Measurements from ENCODE around the gene PHF19. TPM values are rescaled to one million over a fixed set of nuclear protein-coding genes. Genes with fewer than 3 reads are reported as not detected.

The PHF19 gene
- total RNA-seq, 4 donors from 2014 or later: 7.2 to 76.7 (median 20.6) TPM

DNA sequence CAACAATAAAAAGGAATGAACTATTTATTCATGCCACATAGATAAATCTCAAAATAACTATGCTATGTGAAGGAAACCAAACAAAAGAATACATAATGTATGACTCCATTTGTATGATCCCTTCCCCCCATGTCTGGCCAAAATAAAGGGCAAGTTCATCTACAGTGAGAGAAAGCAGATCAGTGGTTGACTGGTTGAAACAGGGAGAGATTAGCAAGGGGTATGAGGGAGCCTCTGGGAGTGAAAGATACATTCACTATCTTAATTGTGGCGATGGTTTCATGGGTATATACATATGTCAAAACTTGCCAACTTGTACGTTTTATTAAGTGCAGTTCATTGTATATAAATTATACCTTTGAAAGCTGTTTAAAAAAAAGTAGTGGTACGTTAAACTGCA is 39.1 kb downstream of the PHF19 start:
- no peak for DNase-seq
- H3K27me3 ChIP-seq: no peaks in the 10 kb centered on the region
- H3K9me3 ChIP-seq: no peaks in the 10 kb centered on the region
- TF ChIP-seq POLR2A (IDR thresholded peaks at IDR 0.05): no peak
- TF ChIP-seq, protein P1, sequence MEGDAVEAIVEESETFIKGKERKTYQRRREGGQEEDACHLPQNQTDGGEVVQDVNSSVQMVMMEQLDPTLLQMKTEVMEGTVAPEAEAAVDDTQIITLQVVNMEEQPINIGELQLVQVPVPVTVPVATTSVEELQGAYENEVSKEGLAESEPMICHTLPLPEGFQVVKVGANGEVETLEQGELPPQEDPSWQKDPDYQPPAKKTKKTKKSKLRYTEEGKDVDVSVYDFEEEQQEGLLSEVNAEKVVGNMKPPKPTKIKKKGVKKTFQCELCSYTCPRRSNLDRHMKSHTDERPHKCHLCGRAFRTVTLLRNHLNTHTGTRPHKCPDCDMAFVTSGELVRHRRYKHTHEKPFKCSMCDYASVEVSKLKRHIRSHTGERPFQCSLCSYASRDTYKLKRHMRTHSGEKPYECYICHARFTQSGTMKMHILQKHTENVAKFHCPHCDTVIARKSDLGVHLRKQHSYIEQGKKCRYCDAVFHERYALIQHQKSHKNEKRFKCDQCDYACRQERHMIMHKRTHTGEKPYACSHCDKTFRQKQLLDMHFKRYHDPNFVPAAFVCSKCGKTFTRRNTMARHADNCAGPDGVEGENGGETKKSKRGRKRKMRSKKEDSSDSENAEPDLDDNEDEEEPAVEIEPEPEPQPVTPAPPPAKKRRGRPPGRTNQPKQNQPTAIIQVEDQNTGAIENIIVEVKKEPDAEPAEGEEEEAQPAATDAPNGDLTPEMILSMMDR (IDR thresholded peaks at IDR 0.05): no peak
- H3K4me3 ChIP-seq: no peak overlapping the region
- H3K36me3 ChIP-seq: peaks cover 0 to 5% (median 0%) of the 10 kb centered on the region in 3 donors
- H3K27ac ChIP-seq: no peak overlapping the region
- H3K4me1 ChIP-seq: peaks cover 0 to 11% (median 0%) of the 10 kb centered on the region in 4 donors

DNA sequence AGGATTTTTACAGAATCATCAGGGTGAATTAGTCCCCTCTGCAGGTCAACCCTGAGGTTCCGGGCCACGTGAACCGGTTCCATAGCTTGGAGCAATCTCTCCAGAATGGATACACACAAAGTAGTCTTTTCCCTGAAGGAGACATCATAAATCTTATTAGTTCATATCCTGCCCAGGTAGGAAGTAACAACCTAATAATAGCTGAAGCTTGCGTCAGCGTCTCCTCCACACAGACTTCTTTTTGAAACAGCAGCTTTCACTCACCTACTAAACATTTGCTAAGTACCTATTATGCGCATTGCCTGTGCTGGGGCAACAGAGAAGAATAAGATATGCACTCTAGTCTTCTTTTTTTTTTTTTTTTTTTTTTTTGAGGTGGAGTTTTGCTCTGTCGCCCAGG is 43.7 kb downstream of the PHF19 start:
- Histone ChIP-seq H3K4me1 (no peaks in the 10 kb centered on the region), H3K9me3 (no peaks in the 10 kb centered on the region), H3K36me3 (peaks cover 0 to 51% (median 0%) of the 10 kb centered on the region in 3 donors), H3K27ac (no peak overlapping the region), H3K27me3 (no peaks in the 10 kb centered on the region), H3K4me3 (no peak overlapping the region)
- no peak for TF ChIP-seq POLR2A (IDR thresholded peaks at IDR 0.05)
- TF ChIP-seq, protein P1 (IDR thresholded peaks at IDR 0.05): no peak
- no peak for DNase-seq

DNA sequence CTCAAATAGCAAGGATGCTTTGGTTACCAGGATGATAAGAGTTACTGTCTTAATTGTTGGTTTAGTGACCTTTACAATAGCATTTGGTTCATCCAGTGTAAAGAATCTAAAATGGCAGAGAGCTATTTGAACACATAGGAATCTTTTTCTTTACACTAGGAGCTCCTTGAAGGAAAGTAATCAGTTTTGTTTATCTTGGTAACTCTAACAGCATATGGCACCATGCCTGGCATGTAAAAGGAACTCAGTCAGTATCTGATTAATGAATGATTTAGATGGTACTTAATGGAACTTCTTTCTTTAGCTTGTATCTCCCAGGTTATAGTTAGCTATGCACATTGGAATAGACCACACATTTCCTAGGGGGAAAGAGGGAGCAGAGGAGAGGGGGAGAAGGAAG is 44.2 kb downstream of the PHF19 start:
- Histone ChIP-seq H3K9me3 (no peaks in the 10 kb centered on the region), H3K4me1 (no peaks in the 10 kb centered on the region), H3K27ac (no peak overlapping the region), H3K4me3 (no peak overlapping the region), H3K36me3 (peaks cover 0 to 56% (median 0%) of the 10 kb centered on the region in 3 donors), H3K27me3 (no peaks in the 10 kb centered on the region)
- TF ChIP-seq POLR2A (IDR thresholded peaks at IDR 0.05): no peak
- TF ChIP-seq, protein P1 (IDR thresholded peaks at IDR 0.05): no peak
- DNase-seq: no peak

DNA sequence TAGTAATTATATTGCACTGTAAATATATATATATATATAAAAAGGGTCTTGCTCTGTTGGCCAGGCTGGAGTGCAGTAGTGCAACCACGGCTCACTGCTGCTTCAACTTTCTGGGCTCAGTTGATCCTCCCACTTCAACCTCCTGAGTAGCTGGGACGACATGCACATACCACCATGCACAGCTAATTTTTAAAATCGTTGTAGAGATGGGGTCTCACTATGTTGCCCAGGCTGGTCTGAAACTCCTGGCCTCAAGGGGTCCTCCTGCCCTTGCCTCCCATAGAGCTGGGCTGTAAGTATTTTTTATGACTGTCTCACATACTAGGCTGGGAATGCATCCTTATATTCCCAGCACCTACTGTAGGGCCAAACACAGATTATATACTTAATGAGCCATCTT is 46.1 kb downstream of the PHF19 start:
- H3K4me3 ChIP-seq: no peak overlapping the region
- H3K27me3 ChIP-seq: no peaks in the 10 kb centered on the region
- TF ChIP-seq, protein P1 (IDR thresholded peaks at IDR 0.05): no peak
- H3K9me3 ChIP-seq: no peaks in the 10 kb centered on the region
- H3K4me1 ChIP-seq: no peaks in the 10 kb centered on the region
- H3K27ac ChIP-seq: no peak overlapping the region
- no peak for DNase-seq
- H3K36me3 ChIP-seq: peaks cover 0 to 70% (median 0%) of the 10 kb centered on the region in 3 donors

DNA sequence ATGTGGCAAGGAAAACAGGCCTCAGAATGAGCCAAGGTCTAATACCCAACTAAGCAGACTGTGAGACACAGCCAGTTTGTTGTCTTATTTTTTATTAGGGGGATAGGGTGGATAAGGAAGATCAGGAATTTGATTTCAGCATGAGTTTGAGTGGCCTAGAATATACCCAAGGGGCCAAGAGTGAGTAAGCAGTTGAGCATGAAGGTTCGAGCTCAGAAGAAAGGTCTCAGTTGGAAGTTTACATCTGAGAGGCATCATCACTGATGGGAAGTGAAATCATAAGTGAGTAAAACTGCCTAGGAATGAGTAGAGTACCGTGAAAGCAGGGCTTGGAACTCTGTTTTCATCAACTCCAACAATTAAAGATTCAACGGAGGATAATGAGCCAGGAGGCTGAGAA is 46.8 kb downstream of the PHF19 start:
- peaks cover 0 to 74% (median 0%) of the 10 kb centered on the region in 3 donors for H3K36me3 ChIP-seq

More for the DNA sequence above, 46.8 kb downstream of the PHF19 start:
- Histone ChIP-seq H3K27me3 (no peaks in the 10 kb centered on the region), H3K4me1 (no peaks in the 10 kb centered on the region), H3K4me3 (no peak overlapping the region), H3K9me3 (no peaks in the 10 kb centered on the region), H3K27ac (no peak overlapping the region)
- no peak for DNase-seq
- no peak for TF ChIP-seq POLR2A (IDR thresholded peaks at IDR 0.05)
- TF ChIP-seq, protein P1 (IDR thresholded peaks at IDR 0.05): no peak

Measured in Peyer's patch (tissue), 4 donors.